Adipocyte (in vitro differentiated cells): Measurements from ENCODE around the gene C11orf21.
"Not testable (repeated sequence)": the region's sequence is repeated elsewhere in the genome, so short reads cannot be mapped to it uniquely, and the experiment has no call there.

ENCODE experiments used
- DNase-seq: peaks from one replicate; pipeline ENCODE4 v3.0.0-alpha.2; 2015; ENCODE audit warnings: low read depth
- H3K27me3 ChIP-seq: replicated peaks from 2 replicates; pipeline ENCODE4 v1.7.0; 2013; ENCODE audit warnings: mild to moderate bottlenecking, low read length, moderate library complexity; ENCODE audit not compliant: control insufficient read depth, insufficient read depth
- H3K36me3 ChIP-seq: 2 replicates; pipeline ENCODE4 v1.7.0; 2013; ENCODE audit warnings: low read length, mild to moderate bottlenecking, moderate library complexity; ENCODE audit not compliant: control insufficient read depth, insufficient read depth, severe bottlenecking
- H3K4me1 ChIP-seq: 2 replicates; pipeline ENCODE4 v1.7.0; 2013; ENCODE audit warnings: mild to moderate bottlenecking, low read length, moderate library complexity; ENCODE audit not compliant: control insufficient read depth, insufficient read depth
- H3K4me3 ChIP-seq: 2 replicates; pipeline ENCODE4 v1.7.0; 2013; ENCODE audit warnings: mild to moderate bottlenecking, low read length, moderate library complexity
- H3K9ac ChIP-seq: 2 replicates; pipeline ENCODE4 v1.7.0; 2013; ENCODE audit warnings: mild to moderate bottlenecking, low read length, moderate library complexity
- H3K9me3 ChIP-seq: 2 replicates; pipeline ENCODE4 v1.7.0; 2013; ENCODE audit warnings: mild to moderate bottlenecking, low read length, moderate library complexity; ENCODE audit not compliant: control insufficient read depth

Gene C11orf21

GRCh38 chr11:2289859-2290258 lies 11.9 kb downstream of the C11orf21 start:
- no peak for DNase-seq
- H3K36me3 ChIP-seq = no peaks in the 10 kb centered on the region
- no peaks in the 10 kb centered on the region for H3K4me1 ChIP-seq
- no peak overlapping the region for H3K9ac ChIP-seq
- H3K27me3 ChIP-seq = peaks cover 57% of the 10 kb centered on the region
- H3K9me3 ChIP-seq = no peaks in the 10 kb centered on the region
- no peak overlapping the region for H3K4me3 ChIP-seq

GRCh38 chr11:2289350-2289749 lies 12.4 kb downstream of the C11orf21 start:
- H3K9me3 ChIP-seq = no peaks in the 10 kb centered on the region
- no peak overlapping the region for H3K9ac ChIP-seq
- DNase-seq = no peak
- H3K4me3 ChIP-seq = no peak overlapping the region
- no peaks in the 10 kb centered on the region for H3K36me3 ChIP-seq
- H3K27me3 ChIP-seq = peaks cover 57% of the 10 kb centered on the region
- H3K4me1 ChIP-seq = no peaks in the 10 kb centered on the region

- no peak for DNase-seq
These were observed 14.6 kb downstream of the C11orf21 start for GRCh38 chr11:2287091-2287490.

GRCh38 chr11:2286350-2286749 lies 15.4 kb downstream of the C11orf21 start:
- Histone ChIP-seq H3K9me3 (peaks cover 21% of the 10 kb centered on the region), H3K27me3 (peaks cover 51% of the 10 kb centered on the region)
- H3K4me3 ChIP-seq, H3K4me1 ChIP-seq, DNase-seq, H3K36me3 ChIP-seq, H3K9ac ChIP-seq: not testable (repeated sequence)

More at GRCh38 chr11:2287091-2287490, 14.6 kb downstream of the C11orf21 start:
- peaks cover 51% of the 10 kb centered on the region for H3K27me3 ChIP-seq
- H3K36me3 ChIP-seq = no peaks in the 10 kb centered on the region
- no peak overlapping the region for H3K4me3 ChIP-seq
- peaks cover 18% of the 10 kb centered on the region for H3K9me3 ChIP-seq
- no peak overlapping the region for H3K9ac ChIP-seq
- H3K4me1 ChIP-seq = no peaks in the 10 kb centered on the region

- no peak overlapping the region for H3K4me3 ChIP-seq
- H3K36me3 ChIP-seq = no peaks in the 10 kb centered on the region
- H3K4me1 ChIP-seq = peaks cover 4% of the 10 kb centered on the region
- no peak for DNase-seq
- H3K9ac ChIP-seq = no peak overlapping the region
- H3K9me3 ChIP-seq = peaks cover 37% of the 10 kb centered on the region
- peaks cover 51% of the 10 kb centered on the region for H3K27me3 ChIP-seq
These were observed 21.5 kb downstream of the C11orf21 start for GRCh38 chr11:2280208-2280607.

- peaks cover 49% of the 10 kb centered on the region for H3K27me3 ChIP-seq
These were observed 23.7 kb downstream of the C11orf21 start for GRCh38 chr11:2277933-2278523.

GRCh38 chr11:2277008-2277346 lies 24.7 kb downstream of the C11orf21 start:
- Histone ChIP-seq H3K36me3 (no peaks in the 10 kb centered on the region), H3K4me1 (peaks cover 4% of the 10 kb centered on the region), H3K4me3 (no peak overlapping the region), H3K27me3 (peaks cover 58% of the 10 kb centered on the region), H3K9me3 (peaks cover 24% of the 10 kb centered on the region), H3K9ac (no peak overlapping the region)
- no peak for DNase-seq

More at GRCh38 chr11:2277933-2278523, 23.7 kb downstream of the C11orf21 start:
- Histone ChIP-seq H3K4me1 (peaks cover 4% of the 10 kb centered on the region), H3K9ac (no peak overlapping the region), H3K4me3 (no peak overlapping the region), H3K9me3 (peaks cover 34% of the 10 kb centered on the region), H3K36me3 (no peaks in the 10 kb centered on the region)
- DNase-seq = no peak

GRCh38 chr11:2276280-2277007 lies 25.3 kb downstream of the C11orf21 start:
- H3K4me3 ChIP-seq = no peak overlapping the region
- peaks cover 64% of the 10 kb centered on the region for H3K27me3 ChIP-seq
- H3K4me1 ChIP-seq = peaks cover 4% of the 10 kb centered on the region
- no peak overlapping the region for H3K9ac ChIP-seq
- H3K9me3 ChIP-seq = peaks cover 21% of the 10 kb centered on the region
- no peak for DNase-seq
- no peaks in the 10 kb centered on the region for H3K36me3 ChIP-seq

- no peak overlapping the region for H3K9ac ChIP-seq
- H3K9me3 ChIP-seq = peaks cover 17% of the 10 kb centered on the region
- no peak for DNase-seq
- no peak overlapping the region for H3K4me3 ChIP-seq
- H3K36me3 ChIP-seq = no peaks in the 10 kb centered on the region
- H3K4me1 ChIP-seq = peaks cover 4% of the 10 kb centered on the region
- peaks cover 65% of the 10 kb centered on the region for H3K27me3 ChIP-seq
These were observed 26.1 kb downstream of the C11orf21 start for GRCh38 chr11:2275334-2276279.

GRCh38 chr11:2273771-2274170 lies 27.9 kb downstream of the C11orf21 start:
- H3K27me3 ChIP-seq = peaks cover 57% of the 10 kb centered on the region
- peaks cover 5% of the 10 kb centered on the region for H3K9me3 ChIP-seq
- DNase-seq = no peak
- no peaks in the 10 kb centered on the region for H3K36me3 ChIP-seq
- H3K4me3 ChIP-seq = no peak overlapping the region
- H3K4me1 ChIP-seq = peaks cover 4% of the 10 kb centered on the region
- H3K9ac ChIP-seq = no peak overlapping the region

- no peak for DNase-seq
- Histone ChIP-seq H3K36me3 (no peaks in the 10 kb centered on the region), H3K4me1 (peaks cover 4% of the 10 kb centered on the region), H3K9me3 (peaks cover 5% of the 10 kb centered on the region), H3K27me3 (peaks cover 57% of the 10 kb centered on the region), H3K9ac (no peak overlapping the region), H3K4me3 (no peak overlapping the region)
These were observed 28.4 kb downstream of the C11orf21 start for GRCh38 chr11:2273311-2273710.
